ENCODE data around the gene GRB7.
"Not testable (repeated sequence)": the region's sequence is repeated elsewhere in the genome, so short reads cannot be mapped to it uniquely, and the experiment has no call there.

The GRB7 gene

DNA sequence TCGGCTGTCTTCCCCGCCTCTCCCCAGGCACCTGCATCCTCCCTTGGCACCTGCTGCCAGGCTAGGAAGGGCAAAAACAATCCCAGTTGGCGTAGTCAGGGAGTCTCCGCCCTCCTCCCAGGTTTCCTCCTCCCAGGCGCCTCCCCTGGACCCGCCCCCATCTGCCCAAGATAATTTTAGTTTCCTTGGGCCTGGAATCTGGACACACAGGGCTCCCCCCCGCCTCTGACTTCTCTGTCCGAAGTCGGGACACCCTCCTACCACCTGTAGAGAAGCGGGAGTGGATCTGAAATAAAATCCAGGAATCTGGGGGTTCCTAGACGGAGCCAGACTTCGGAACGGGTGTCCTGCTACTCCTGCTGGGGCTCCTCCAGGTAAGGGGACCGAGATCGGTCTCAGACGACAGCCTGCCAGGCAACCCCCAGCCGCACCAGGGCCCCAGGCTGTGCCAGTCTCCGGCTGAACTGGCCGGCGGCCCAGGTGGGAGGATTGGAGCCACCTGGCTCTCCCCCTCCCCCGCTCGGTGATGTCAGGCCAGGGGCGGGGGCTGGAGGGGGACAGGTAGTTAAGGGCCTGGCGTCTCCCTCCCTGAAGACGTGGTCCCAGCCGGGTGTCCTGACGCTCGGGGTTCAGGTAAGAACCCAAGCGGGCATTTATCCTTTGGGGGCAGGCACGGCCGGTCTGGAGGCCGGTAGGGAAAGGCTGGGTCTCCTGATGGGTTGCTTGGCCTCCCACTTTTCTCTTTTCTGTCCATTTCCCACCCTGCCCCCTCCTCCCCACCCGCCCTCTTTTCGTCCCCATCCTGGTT, at the start of gene GRB7:
GRB7 (plus strand) TSS at position 179 of the 808 bp plus-strand sequence. CDS start 4,364 bp downstream, outside the sequence.
- peak; percentile 57 for DNase-seq

- no peak for DNase-seq
Observed at GRCh38 chr17:39688475-39688835, 49.3 kb upstream of the GRB7 start.

DNA sequence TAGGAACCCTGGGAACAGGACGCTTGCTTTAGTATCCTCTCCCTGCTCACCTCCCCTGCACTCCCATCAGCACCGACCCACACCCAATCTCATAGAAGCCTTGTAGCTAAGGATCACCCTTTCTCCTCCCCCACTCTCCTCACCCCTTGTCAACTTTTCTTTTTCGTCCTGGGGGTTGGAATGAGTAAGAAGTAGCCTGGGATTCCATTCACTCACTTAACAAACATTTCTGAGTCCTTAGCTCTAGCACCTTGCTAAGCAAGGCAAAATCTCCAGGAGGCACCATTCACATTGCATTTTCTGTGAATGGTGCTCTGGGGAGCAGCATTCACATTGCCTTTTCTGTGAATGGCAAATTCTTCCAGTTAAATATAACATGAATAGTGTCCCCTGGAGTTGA, 48.8 kb upstream of the GRB7 start:
- no peak for DNase-seq

DNA sequence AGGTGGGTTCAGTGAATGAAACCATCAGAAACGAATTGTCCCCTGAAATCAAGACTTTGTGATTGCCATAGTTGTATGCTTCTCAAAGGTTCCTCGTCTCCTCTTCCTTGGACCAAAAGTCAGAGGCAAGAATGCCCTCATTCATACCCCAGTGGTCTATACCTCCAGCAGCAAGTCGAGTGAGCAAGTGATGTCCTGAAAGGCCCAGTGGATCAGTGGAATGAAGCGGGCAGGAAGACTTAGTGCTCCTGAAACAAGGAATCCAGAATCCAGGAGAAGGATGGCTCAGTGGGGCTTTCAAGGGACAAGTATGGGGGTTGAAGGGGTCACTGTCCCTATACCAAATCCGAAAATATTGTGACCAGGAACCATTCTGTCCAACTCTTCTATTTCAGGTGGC, 43.1 kb upstream of the GRB7 start:
- DNase-seq = no peak

DNA sequence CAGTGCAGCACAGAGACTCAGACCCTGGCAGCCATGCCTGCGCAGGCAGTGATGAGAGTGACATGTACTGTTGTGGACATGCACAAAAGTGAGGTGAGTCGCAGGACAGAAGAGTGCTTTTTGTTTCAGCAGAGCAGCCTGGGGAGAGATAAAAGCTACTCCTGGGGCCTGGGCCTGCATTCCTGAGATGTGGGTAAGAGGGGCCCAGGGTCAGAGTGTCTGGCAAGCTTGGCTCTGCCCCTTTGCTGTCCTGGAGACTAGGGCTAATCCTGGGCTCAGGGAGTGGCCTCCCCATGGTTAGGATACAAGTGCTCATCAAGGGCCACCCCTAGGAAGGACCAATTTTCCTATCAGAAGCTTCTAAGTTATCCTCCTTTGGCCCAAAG, 42.7 kb upstream of the GRB7 start:
- no peak for DNase-seq

GRCh38 chr17:39696731-39697130, 41.0 kb upstream of the GRB7 start:
- DNase-seq = no peak

DNA sequence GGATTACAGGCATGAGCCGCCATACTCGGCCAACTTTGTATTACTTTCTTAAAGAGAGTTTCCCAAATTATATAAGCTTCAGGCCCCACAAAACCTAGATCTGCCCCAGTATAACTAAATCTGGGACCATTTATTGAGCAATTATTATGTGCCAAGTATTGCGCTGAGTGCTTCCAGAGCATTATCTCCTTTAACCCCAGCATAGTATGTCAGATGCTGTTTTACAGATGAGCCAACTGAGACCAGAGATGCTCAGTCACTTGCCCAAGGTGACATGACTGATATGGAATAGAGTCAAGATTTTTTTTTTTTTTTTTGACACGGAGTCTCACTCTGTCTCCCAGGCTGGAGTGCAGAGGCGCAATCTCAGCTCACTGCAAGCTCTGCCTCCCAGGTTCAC, 39.8 kb upstream of the GRB7 start:
- DNase-seq = no peak

- DNase-seq = not testable (repeated sequence)
Observed at GRCh38 chr17:39699157-39699817, 38.5 kb upstream of the GRB7 start.

GRCh38 chr17:39699818-39700147, 38.0 kb upstream of the GRB7 start, which contains the start of gene ERBB2:
ERBB2 (plus strand) TSS chr17:39700064; CDS start chr17:39700239, 175 bp downstream.
- DNase-seq = no peak

DNA sequence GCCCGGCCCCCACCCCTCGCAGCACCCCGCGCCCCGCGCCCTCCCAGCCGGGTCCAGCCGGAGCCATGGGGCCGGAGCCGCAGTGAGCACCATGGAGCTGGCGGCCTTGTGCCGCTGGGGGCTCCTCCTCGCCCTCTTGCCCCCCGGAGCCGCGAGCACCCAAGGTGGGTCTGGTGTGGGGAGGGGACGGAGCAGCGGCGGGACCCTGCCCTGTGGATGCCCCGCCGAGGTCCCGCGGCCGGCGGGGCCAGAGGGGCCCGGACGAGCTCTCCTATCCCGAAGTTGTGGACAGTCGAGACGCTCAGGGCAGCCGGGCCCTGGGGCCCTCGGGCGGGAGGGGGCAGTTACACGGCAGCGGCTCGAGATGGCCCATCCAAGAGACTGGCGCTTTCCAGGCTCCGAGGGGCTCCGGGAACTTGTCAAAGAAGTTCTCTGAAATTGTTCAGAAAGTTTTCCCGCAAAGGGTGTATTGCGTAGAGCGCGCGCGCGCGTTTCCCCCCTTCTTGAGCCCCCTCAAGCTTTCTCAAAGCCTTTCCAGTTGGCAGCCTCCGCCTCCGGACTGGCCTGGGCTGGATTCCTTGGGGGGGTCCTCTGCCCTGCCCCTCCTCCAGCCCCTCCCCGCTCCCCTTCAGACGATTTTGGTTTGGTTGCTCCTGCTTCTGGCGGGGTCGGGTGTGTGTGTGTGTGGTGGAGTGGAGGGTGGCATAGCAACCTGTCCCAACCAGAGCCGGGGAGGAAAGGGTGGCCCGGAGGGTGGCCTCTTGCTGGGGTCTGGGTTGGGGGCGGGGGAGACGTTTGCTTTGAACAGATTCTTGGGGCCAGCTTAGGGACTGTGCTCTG, 37.4 kb upstream of the GRB7 start:
- no peak for DNase-seq

DNA sequence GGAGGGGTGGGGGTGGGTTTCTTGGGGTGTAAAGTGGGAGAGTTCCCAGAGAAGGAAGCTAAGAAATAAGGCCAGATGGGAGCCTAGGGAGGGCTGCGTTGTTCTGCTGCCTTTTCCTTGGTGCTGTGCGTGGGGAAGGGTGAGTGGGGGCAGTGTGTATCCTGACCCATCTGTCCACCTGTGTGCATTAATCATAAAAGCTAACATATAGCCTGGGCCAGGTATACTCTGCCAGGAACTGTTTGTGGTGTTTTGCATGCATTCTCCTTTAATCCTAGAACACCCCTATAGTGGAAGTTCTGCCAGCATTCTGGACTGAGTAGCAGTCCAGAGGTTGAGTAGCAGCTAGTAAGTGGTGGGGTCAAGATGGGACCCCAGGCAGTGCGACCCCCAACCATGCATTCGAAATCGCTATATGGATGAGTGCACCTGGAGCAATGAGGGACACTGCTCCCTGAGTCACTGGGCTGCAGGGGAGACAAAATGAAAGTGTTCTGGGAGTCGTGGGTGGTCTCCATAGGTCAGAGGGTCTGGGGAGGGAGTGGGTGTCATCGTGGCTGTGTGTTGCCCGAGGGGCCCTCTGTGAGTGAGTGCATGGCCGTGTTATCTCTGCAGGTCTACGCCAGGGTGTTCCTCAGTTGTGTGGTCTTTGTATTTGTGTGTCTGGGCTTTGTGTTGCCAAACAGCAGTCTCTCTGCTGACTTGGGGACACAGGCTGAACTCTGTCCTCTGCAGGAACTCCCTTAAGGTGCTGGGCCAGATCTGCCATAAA, 36.5 kb upstream of the GRB7 start:
- DNase-seq = no peak

DNA sequence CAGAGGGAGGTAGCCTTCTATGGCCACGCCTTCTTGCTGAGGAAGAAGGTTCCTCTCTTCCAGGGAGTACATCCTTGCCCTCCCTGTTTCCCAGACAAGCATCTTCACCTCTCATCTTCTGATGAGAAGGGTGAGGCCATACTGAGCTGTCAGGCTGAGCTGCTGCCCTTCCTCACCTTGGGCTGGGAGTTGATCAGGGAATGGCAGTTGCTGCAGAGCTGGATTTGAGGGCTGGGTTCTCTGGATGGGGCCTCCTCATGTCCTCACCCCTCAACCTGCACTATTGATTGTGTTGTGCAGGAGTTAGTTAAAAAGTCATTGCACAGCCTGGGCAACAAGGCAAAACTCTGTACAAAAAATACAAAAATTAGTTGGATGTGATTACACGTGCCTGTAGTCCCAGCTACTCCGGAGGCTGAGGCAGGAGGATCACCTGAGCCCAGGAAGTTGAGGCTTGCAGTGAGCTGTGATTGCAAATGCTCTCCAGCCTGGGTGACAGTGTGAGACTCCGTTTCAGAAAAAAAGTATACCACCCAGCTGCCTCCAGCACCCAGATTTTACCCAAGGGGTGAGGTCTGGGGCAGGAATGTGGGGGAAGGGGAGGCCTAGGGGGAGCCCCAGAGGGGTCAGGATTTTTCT, 35.8 kb upstream of the GRB7 start:
- DNase-seq = no peak

DNA sequence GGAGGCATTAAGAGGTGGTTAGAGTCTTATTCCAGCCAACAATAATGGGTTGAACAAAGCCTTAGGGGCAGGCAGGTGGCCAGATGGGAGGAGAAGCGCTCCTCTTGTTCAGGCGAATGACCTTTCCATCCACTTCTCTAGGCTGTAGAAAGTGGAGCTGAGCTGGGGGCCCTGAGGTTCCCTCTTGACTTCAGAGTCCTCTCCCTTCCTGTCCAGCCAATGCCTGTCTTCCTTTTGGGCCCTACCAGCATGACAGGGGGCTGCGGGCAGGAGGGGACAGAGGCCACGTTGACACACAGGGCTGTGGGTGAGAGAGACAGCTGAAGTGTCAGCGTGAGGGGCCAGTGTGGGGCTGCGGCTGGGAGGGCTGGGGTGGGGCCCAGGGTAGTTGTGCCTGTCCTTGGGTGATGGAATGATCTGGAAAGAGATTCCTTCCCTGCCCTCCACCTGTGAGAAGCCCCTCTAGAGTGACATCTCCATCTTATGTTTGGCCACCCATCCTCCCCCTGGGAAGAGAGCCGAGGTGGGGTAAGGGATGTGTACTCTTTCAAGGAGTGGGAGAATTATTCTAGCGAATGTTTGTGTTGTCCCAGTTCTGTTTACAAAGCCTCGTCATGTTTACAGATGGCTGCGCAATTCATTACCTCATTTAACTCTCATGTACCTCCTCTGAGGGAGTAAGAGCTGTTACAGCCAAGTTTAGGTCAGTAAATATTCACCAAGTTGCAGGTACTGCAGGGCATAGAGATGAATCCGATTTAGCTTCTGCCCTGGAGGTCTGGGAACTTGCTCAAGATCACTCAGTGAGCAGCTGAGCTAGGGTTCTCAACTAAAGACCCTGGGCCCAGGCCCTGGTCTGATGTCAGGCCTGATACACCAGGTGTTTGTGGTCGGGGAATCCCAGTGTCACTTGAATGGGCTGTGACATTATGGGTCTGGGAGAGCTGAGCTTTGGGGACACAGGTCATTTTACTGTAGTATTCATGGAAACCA, 34.5 kb upstream of the GRB7 start:
- no peak for DNase-seq

DNA sequence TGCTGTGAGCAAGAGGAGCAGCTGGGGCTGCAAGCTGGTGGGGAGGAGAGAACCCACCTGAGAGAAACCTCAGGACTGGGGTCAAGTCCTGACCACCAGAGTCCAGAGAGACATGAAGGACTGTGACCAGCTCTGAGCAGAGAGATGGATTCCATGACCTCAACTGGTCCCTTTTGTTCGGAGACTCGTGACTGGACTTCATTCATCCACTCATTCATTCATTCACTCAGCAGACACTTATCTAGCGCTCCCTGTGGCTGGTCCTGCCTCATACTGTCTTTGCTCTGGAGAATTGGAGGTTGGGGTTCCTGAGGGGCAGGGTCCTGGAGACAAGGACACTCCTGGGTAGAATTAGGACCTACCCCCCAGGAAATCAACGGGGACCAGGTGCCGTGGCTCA, 33.8 kb upstream of the GRB7 start:
- DNase-seq = no peak

DNA sequence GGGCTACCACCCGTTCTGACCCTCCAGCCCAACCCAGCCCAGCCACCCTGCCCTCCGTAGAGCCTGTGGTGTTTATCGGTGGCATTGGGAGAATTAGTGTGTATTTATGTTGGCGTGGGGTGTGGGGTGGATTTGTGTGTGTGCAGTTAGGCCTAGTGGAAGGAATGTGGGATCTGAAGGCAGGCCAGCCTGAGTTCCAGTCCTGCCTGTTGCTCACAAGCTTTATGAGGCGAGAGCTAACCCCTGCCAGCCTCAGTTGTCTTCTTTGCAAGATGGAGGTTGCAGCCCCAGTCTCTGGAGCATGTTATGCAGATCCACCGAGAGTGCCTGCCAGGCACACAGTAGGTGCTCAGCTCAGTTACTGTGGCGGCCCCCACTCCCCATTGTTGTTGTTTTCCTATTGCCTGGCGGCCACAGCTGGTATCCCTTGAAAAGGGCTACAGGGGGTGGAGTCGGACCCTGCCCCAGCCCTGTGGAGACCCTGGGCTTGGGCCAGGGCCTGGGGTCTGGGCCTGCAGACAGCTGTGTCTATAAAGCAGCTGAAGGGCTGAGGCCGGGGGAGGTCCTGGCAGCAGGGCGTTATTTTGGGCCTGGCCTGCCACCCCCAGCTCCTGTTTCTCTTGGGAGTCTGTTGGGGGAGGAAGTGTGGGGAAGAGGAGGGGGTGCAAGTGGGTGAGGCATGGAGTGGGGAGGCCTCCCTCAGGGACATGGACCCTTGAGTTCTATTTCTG, 32.8 kb upstream of the GRB7 start:
- DNase-seq = no peak

GRCh38 chr17:39705786-39706348, 31.9 kb upstream of the GRB7 start:
- no peak for DNase-seq

GRCh38 chr17:39706383-39706782, 31.4 kb upstream of the GRB7 start:
- no peak for DNase-seq

GRCh38 chr17:39706921-39707337, 30.8 kb upstream of the GRB7 start:
- DNase-seq = no peak

GRCh38 chr17:39709319-39709997, 28.3 kb upstream of the GRB7 start:
- no peak for DNase-seq
